GM11168 (cell line): ENCODE measurements around the gene TP53AIP1.

Experiments
- in situ Hi-C: fragments of 300-500 bp; cut with MboI; formaldehyde crosslinking; loops from one replicate; pipeline ENCODE4 v1.12.0; 2022; ENCODE audit warnings: low sequenced_read_pairs; ENCODE audit not compliant: unreplicated experiment

The TP53AIP1 gene

GRCh38 chr11:128946648-128947047 lies 4.0 kb upstream of the TP53AIP1 start:
- in situ Hi-C loops = no loop called here

DNA sequence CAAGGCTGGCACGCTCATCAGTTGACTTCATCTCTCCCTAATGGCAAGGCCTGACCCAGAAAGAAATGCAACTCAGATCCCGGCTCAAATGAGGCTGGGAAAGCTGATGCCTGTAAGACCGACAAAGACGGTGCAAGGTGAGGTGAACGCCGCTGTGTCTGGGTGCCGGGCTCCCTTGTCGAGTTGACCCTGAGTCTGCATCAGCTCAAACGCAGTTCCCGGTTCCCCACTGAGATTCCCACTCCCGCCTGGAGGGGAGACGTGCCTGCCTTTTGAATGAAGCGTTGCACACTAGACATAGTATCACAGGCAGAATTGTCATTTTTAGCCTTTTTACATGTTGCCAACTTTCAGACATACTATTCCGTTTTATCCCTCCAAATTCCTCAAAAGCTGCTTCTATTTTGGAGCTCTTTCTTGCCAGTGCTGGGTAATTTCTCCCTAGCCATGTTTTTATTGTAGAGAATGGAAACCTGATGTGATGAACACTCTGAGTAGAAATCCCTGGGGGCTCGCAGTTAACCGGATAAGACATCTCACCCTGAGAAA lies 831 bp upstream of the TP53AIP1 start:
- in situ Hi-C loops = no loop called here

DNA sequence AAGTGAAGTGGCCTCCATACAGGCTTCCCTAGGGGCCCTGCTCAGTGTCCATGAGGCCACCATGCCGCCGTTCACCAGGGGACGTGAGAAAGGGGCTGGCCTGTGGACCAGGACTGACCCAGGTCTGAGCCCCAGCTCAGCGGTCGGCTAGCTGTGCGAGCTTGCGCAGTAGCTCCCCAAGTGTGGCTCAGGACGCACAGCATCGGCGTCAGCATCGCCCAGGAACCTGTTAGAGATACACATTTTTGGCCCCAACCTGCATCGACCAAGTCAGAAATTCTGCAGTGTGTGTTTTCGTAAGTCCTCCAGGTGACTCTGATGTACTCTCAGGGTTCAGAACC lies 429 bp downstream of the TP53AIP1 start:
- in situ Hi-C loops = no loop called here

DNA sequence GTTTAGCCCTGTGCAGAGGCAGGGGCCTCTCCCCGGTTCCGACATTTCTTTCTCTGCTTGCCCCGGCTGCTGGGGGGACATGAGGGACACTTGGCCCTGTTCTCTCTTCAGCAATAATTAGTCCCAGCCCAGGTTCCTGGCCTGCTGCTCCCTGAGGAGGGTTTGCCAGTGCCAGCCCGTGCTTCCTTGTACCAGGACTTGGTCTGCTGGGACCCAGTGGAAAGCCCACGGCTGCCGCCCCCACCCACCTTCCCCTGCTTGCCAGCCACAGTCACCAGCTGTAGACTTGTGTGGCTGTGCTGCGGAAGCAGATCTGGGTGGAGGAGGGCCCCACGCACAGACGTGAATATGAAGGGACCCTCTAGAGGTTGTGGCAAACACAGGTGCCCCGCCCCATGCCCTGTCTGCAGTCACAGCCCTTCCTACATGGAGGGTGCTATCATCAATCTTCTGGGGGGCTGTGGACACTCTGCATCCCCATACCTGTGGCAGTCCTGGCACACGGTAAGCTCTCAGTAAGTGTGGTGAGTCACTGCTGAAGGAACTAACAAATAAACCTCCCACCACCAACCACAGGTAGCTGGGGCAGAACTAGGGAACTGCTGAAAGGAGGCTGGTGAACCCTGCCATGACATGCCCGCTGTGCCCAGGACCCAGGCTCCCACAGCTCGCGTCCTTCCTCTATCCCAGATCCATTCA lies 949 bp downstream of the TP53AIP1 start:
- in situ Hi-C loops = no loop called here

GRCh38 chr11:128941110-128941509 lies 1.6 kb downstream of the TP53AIP1 start:
- in situ Hi-C loops = no loop called here

DNA sequence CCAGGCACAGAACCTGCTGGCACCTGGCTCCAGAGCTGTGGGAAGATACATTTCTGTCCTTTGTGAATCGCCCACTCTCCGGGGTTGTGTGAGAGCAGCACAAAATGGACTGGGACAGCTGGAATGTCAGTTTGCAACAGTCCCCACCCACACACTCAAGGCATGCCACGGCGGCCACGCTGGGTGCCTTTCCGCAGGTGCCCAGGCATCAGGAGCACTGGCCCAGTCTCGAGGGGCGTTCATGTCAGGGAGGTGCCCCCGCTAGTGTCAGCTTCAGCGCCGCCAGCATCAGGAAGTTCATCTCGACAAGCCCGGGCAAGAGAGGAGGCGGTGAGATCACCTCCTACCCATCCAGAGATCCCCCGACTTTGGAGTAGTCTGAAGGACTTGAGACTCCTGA lies 2.1 kb downstream of the TP53AIP1 start:
- in situ Hi-C loops = no loop called here

- in situ Hi-C loops = no loop called here
Measured at GRCh38 chr11:128940156-128940555, 2.5 kb downstream of the TP53AIP1 start.

- in situ Hi-C loops = no loop called here
Measured at GRCh38 chr11:128939591-128939990, 3.1 kb downstream of the TP53AIP1 start.

DNA sequence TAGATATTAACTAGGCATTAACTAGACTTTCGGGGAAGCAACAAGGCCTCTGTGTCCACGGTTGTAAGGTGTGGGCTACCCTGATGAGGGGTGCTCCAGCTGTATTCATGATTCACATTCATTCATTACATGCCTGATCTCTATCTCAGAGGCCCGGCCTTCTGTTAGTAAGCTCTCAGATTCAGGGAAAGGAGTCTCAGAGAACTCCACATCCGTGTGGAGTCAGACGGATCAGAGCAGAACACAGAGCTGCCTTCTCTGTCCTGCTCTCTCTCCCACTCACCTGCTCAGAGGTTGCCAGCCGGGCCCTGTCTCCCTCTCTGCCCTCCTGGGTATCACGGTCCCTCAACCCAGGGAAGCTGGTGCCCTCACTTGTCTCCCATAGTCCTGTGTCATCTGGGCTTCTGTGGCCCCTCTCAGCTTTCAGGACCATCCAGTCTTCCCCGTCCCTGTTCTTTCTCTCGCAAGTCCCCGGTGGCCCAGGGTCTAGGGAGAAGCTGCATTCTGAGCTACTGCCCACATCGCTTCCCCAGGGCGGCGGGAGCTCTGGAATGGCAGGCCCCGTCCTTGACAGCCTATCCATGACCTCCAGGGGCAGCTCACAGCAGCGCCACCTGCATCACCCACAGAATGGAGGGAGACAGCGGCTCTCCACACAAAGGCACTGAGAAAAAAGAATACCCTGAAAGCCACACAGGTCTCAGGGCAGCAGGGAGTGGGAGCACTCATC lies 4.3 kb downstream of the TP53AIP1 start:
- in situ Hi-C loops = no loop called here

DNA sequence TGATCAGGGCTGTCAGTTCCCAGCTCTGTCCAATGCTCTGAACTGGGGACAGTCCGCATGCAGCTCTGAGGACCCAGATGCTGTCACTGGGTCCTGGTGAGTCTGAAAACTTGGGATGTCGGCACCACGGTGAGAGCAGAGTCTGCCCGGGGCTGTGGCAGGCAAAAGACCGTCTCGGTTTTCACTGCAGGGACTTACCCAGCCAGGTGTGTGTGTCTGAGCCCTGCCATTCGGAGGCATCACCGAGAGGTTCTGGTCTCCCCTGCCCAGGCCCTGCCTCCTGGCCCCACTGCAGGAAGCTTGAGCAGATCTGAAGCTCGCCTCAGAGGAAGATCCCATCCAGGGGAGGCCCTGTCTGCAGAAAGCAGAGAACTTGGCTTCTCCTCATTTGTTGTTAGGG lies 5.2 kb downstream of the TP53AIP1 start:
- in situ Hi-C loops = no loop called here

DNA sequence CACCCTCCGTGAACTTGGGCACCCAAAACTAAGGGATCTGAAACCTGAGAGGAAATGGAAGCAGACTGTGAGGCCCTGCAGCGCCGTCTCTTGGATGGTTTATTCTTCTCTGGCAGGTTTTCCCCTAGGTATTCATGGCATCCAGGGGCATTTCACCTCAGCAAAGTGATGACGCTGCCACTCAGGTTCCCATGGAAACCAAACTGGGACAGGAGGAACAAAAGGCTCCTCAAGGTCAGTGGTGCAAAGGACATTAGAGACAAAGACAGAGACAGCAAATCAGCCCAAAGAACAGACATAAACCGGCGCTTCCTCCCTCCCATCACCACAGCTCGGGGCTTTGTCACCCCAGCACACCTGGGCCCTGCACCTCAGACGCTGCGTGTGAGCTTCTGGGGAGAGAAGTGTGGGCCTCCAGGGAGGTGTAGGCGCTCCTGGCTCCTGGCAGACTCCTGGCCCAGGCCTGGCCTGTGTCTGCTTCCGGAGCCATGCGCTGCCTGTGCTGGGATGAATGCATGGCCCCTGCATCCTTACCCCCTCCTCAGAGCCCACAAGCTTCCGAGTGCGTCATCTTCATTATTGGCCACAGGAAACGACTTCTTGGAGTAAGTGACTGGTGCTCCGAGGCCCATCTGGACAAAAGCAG lies 5.9 kb downstream of the TP53AIP1 start:
- in situ Hi-C loops = no loop called here

- in situ Hi-C loops = no loop called here
Measured at GRCh38 chr11:128934926-128935325, 7.7 kb downstream of the TP53AIP1 start.

- in situ Hi-C loops = no loop called here
Measured at GRCh38 chr11:128934351-128934750, 8.3 kb downstream of the TP53AIP1 start.

- in situ Hi-C loops = no loop called here
Measured at GRCh38 chr11:128933481-128934178, 9.0 kb downstream of the TP53AIP1 start.

- in situ Hi-C loops = no loop called here
Measured at GRCh38 chr11:128931668-128932067, 11.0 kb downstream of the TP53AIP1 start.

DNA sequence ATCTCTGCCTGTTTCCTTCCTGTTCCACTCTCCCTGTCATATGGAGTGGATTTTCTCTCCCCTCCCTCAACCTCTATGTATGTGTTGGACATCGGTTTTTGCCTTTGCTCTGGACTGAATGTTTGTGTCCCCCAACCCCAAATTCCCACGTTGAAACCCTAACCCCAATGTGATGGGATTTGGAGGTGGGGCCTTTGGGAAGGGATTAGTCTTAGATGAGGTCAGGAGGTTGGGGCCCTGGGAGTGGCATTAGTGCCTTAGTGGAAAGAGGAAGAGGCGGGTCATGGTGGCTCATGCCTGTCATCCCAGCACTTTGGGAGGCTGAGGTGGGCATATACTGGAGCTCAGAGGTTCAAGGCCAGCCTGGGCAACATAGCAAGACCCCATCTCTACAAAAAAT lies 11.6 kb downstream of the TP53AIP1 start:
- in situ Hi-C loops = no loop called here

GRCh38 chr11:128929991-128930390 lies 12.7 kb downstream of the TP53AIP1 start:
- in situ Hi-C loops = no loop called here

DNA sequence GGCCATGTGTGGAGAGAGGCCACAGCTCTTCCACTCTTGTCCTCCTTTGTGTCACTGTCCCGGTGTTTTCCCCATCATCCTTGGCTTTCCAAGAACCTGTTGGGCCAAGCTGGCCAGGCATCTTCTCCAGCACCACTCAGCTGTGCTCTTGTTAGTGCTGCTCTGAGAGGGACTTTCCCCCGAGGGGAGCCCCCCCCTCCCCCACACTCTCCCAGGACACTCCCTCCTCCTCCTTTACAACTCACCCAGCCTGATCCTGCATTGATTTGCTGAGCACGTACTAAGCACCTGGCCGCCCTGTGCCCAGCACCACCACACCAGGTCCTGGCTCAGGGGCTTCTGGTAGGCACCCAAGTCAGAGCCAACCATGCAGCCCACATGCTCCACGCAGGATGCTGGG lies 13.2 kb downstream of the TP53AIP1 start:
- in situ Hi-C loops = no loop called here

- in situ Hi-C loops = no loop called here
Measured at GRCh38 chr11:128928400-128928799, 14.3 kb downstream of the TP53AIP1 start.

DNA sequence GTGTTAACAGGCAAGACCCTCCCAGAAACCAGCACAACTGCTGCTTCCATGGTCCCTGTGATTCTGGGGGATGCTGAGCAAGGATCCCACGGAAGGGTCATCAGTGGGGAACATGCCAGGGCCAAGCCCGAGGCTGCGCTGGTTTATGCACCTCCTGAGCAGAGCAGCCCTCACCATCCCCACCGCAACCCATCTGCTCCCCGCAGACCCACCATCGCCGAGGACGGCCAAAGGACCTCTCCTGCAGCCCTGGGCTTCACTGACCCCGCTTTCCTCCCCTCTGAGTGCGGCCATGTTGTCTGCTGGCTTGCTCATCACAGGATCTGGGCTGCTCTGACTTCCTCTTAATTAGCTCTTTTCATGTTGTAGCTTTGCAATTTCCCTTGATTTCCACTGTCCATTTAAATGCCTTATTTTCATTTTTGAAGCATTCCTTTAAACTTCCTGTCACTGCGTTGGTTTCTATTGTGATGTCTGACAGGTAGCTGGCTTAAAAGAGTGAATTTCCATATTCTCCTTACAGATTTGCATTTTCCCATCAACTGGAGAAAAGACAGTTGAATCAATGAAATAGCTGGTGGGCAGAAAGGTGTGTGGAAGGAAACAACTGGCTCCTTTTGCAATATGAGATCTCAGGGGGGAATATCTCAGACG lies 14.9 kb downstream of the TP53AIP1 start:
- in situ Hi-C loops = no loop called here
